Mucosa of descending colon (tissue), 3 donors: ENCODE measurements around the gene CHST12. TPM values are rescaled to one million over a fixed set of nuclear protein-coding genes. Genes with fewer than 3 reads are reported as not detected.

ENCODE experiments used
- ATAC-seq: fragments of 200-7000 bp; cut with Tn5 transposase; one replicate; pipeline ENCODE4 v1.9.1; 2020; ENCODE audit warnings: mild to moderate bottlenecking, moderate library complexity
- DNase-seq, 3 donors: peaks; one replicate each; pipeline ENCODE4 v3.0.0-alpha.2; 2020
- H3K36me3 ChIP-seq: fragments of 200-600 bp; one replicate; pipeline ENCODE4 v1.8.0; 2021; ENCODE audit warnings: low read depth, mild to moderate bottlenecking
- H3K4me1 ChIP-seq: fragments of 200-600 bp; one replicate; pipeline ENCODE4 v1.8.0; 2021; ENCODE audit warnings: low read depth, mild to moderate bottlenecking
- H3K4me3 ChIP-seq: fragments of 200-600 bp; one replicate; pipeline ENCODE4 v1.8.0; 2021; ENCODE audit warnings: mild to moderate bottlenecking
- H3K9me3 ChIP-seq: fragments of 200-600 bp; one replicate; pipeline ENCODE4 v1.8.0; 2021; ENCODE audit warnings: mild to moderate bottlenecking
- intact Hi-C, 2 donors: fragments of 100-400 bp; cut with DNase I in 1 of 2; cut with micrococcal nuclease in 1 of 2; formaldehyde crosslinking; loops; one replicate each; pipeline versions ENCODE4 v1.11.0 to v1.11.1; 2022; cut with DNase I, micrococcal nuclease
- total RNA-seq, 3 donors: library from RNA; stranded (reverse); fragmentation: NEBNext Ultra II Directional in 2 of 3; extraction: Animal tissue kit (Norgen Biotek cat#: 25700) in 2 of 3; gene quantifications; one replicate each; pipeline versions ENCODE4 v1.2.1 to v1.2.4, GENCODE V29; 2021 to 2023
- TF ChIP-seq, protein P1 (sequence below): fragments of 200-600 bp; IDR thresholded peaks from one replicate; pipeline ENCODE4 v1.8.0; 2022; ENCODE audit warnings: antibody characterized with exemption, mild to moderate bottlenecking
- donor health status: DM: no; HTN: no; CAD: no; lungs with moderate emphysema.
- donor health status: DM: no; HTN: no; CAD: no.
- donor health status: DM: no; HTN: yes; CAD: no.

Gene CHST12
- total RNA-seq, 3 donors from 2014 or later, result 10.7 to 20.9 (median 12.2) TPM

DNA sequence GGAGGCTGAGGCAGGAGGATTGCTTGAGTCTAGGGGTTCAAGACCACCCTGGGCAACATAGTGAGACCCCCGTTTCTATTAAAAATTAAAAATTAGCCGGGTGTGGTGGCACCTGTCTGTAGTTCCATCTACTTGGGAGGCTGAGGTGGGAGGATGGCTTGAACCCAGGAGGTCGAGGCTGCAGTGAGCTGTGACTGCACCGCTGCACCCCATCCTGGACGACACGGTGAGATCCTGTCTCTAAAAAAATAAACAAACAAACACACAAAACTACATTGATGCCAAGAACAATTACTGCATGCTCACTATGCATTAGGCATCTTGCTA, 761 bp upstream of the CHST12 start:
- Histone ChIP-seq H3K4me3 (no peak overlapping the region), H3K9me3 (no peaks in the 10 kb centered on the region), H3K36me3 (no peaks in the 10 kb centered on the region), H3K4me1 (peaks cover 12% of the 10 kb centered on the region)
- TF ChIP-seq, protein P1, sequence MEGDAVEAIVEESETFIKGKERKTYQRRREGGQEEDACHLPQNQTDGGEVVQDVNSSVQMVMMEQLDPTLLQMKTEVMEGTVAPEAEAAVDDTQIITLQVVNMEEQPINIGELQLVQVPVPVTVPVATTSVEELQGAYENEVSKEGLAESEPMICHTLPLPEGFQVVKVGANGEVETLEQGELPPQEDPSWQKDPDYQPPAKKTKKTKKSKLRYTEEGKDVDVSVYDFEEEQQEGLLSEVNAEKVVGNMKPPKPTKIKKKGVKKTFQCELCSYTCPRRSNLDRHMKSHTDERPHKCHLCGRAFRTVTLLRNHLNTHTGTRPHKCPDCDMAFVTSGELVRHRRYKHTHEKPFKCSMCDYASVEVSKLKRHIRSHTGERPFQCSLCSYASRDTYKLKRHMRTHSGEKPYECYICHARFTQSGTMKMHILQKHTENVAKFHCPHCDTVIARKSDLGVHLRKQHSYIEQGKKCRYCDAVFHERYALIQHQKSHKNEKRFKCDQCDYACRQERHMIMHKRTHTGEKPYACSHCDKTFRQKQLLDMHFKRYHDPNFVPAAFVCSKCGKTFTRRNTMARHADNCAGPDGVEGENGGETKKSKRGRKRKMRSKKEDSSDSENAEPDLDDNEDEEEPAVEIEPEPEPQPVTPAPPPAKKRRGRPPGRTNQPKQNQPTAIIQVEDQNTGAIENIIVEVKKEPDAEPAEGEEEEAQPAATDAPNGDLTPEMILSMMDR, result no peak
- ATAC-seq (no peak), DNase-seq (no peak)
- intact Hi-C loops, result no loop called here

DNA sequence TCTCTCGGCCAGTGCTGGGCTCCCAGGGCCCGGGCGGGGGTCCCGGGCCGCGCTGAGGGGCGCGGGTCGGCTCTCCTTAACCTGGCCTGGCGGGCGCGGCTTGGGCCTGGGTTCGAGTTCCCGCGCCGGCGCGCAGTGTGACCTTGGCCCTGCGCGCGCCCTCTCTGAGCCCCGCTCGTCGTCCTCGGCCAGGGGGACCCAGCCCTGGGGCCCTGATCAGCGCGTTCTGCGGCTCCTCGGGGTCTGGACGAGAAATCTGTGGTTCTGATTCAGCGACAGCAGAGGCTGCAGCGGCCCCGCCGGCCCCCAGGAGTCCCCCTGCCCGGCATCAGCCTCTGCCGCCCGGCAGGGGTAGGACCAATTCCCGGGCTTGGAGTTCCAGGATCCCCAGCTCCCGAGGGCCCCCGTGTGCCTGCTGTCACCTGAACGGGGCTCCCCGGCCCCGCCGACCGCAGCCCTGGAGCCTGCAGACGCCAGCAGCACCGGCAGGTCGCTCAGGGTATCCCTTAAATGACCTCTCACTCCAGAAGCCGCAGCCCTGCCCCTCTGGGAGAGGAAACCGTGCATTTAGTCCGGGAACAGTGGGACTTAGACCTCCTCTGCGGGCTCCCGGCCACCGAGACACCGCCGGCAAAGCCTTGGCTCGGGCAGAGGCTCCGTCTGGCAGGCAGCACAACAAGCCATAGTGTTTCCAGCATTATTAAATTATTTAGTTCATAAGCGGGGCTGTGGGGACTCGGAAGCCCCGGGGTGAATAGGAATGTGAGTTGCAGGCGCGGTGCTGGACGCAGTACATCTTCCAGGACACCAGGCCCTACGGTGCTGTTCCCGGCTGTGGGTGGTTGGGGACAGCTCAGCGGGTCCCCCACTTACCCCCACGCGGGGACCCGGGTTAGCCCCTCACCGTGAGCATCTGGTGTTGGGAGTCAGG, 572 bp downstream of the CHST12 start:
- peak; percentile 39 to 75 (median 60) for DNase-seq
- H3K9me3 ChIP-seq, result no peaks in the 10 kb centered on the region
- ATAC-seq, result peak; percentile 19
- H3K36me3 ChIP-seq, result no peaks in the 10 kb centered on the region
- peak overlapping the region; percentile 77 for H3K4me3 ChIP-seq
- H3K4me1 ChIP-seq, result peaks cover 12% of the 10 kb centered on the region
- TF ChIP-seq, protein P1, result no peak
- intact Hi-C loops, result no loop called here

DNA sequence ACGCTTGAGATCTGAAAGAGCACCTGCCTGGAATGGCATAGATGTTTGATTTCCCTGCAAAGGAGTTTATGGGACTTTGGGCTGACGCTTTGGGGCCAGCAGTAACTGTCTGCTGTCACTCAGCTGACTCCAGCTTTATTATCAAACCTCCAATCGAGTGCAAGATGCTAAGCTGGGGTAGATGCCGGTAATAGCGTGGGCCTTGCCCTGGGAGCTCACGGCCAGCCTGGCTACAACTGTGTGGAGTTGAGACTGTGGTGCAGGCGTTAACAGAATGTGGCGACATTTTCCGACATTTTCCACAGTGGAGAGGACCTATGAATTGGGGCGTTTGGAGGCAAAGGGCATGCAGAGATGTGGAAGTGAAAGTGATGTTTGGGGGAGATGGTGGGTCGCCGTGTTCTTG, 1.3 kb downstream of the CHST12 start:
- intact Hi-C loops, result no loop called here
- peaks cover 12% of the 10 kb centered on the region for H3K4me1 ChIP-seq
- no peak overlapping the region for H3K4me3 ChIP-seq
- no peaks in the 10 kb centered on the region for H3K36me3 ChIP-seq
- TF ChIP-seq, protein P1, result no peak
- DNase-seq (no peak), ATAC-seq (no peak)
- no peaks in the 10 kb centered on the region for H3K9me3 ChIP-seq

DNA sequence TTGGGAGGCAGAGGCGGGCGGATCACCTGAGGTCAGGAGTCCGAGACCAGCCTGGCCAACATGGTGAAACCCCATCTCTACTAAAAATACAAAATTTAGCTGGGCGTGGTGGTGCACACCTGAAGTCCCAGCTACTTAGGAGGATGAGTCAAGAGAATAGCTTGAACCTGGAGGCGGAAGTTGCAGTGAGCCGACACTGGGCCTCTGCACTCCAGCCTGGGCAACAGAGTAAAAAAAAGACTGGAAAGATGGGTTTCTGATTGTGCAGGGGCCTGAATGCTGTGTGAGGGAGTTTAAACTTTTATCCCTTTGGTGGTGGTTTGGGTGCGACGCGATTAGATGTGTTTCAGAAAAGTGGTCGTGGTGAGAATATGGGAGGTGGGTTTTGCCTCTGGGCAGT, 1.8 kb downstream of the CHST12 start:
- ATAC-seq, result no peak

DNA sequence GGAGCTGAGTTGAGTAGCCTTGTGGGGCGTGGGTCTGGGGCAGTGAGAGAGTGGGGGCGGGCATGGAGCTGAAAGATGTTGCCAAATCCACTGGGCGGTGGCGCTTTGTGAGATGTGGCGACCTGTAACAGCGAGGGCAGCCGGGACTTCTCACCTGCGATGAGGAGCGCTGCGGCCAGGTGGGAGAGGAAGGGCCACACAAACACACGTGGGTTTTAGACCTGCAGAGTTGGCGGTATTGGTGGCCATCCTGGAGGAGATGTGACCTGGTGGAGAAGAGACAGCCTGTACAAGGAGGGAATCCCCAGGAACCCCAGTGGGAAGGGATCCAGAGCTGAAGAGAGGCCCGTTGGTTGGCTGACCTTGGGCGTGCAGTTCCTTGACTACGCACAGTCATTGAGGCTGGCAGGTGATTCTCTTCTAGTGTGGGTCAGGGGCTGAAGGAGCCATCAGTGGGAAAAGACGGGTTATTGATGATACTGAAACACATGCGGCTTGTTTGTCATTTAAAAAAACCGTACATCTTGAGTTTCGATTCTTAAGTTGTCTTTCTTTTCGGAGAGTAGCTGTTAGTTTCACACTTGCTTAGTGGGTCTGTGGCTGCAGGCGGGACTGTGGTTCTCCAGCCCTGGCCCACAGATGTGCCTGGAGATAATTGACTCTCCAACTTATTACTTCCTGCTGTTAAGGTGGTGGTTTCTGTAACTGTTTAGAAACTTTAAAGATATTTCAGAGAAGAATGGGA, 2.4 kb downstream of the CHST12 start:
- no peak overlapping the region for H3K4me3 ChIP-seq
- DNase-seq, result peak in 2 of 3 donors; percentile 46 to 67
- no peaks in the 10 kb centered on the region for H3K36me3 ChIP-seq
- intact Hi-C loops, result no loop called here
- H3K4me1 ChIP-seq, result peaks cover 9% of the 10 kb centered on the region
- no peaks in the 10 kb centered on the region for H3K9me3 ChIP-seq
- TF ChIP-seq, protein P1, result no peak
- peak; percentile 4 for ATAC-seq

More for the DNA sequence above, 1.8 kb downstream of the CHST12 start:
- intact Hi-C loops, result no loop called here
- no peak overlapping the region for H3K4me3 ChIP-seq
- H3K36me3 ChIP-seq, result no peaks in the 10 kb centered on the region
- H3K9me3 ChIP-seq, result no peaks in the 10 kb centered on the region
- no peak for DNase-seq
- H3K4me1 ChIP-seq, result peaks cover 11% of the 10 kb centered on the region
- TF ChIP-seq, protein P1, result no peak
